Measurements from ENCODE around the gene TM9SF3. TPM values are rescaled to one million over a fixed set of nuclear protein-coding genes. Genes with fewer than 3 reads are reported as not detected.

Gene TM9SF3
- 10 to 100 TPM; 46.0 to 46.7 TPM for total RNA-seq

DNA sequence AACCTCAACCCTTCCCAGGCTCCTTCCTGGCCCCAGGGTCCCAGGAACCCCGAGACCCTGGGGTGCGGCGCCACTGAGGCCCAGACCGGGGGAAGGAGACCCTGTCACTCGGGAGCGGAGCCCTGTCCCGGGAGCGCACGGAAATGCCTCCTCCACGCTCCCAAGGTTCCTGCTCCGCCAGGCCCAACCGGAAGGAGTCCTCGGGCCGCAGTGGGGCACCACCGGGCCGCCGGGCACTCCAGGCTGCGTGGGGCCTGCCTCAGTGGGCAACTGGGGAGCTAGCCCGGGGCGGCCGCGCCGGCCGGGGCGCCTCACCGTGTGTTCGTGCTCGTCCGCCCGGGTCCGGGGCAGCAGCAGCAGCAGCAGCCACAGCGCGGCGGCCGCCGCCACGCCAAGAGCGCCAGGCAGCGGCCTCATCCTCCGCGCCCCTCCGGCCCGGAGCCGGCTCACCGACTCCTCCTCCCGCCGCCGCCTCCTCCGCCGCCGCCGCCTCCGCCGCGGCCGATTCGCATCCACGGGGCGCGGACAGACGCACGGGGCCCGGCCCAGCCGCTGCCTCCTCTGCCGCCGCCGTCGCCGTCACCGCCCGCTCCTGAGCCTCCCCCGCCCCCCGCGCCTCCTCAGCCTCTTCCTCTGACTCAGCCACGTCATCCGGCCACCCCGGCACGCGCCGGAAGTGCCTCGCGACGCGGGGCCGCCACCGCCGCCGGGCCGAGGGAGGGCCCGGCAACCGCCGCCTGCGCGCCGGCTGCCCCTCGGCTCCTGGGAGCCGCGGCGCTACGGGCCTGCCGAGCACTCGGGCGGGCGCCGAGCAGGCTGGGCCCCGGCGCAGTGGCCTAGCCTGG, at the start of gene TM9SF3:
Gene TM9SF3, minus strand, starts transcription at position 594 of the 845 bp plus-strand sequence. Its CDS starts 177 bp downstream, at position 417.
- peak; percentile 90 for DNase-seq (ENCODE audit: low spot score)
- Histone ChIP-seq H3K9me3 (no peaks in the 10 kb centered on the region), H3K27me3 (no peaks in the 10 kb centered on the region), H3K36me3 (no peaks in the 10 kb centered on the region), H3K27ac (peak within 1 kb of the TSS; percentile 94 to 97), H3K4me3 (peak within 1 kb of the TSS; percentile 90 to 92), H3K4me1 (peaks cover 0 to 55% of the 10 kb centered on the region in 2 donors)
- TF ChIP-seq, protein P1, sequence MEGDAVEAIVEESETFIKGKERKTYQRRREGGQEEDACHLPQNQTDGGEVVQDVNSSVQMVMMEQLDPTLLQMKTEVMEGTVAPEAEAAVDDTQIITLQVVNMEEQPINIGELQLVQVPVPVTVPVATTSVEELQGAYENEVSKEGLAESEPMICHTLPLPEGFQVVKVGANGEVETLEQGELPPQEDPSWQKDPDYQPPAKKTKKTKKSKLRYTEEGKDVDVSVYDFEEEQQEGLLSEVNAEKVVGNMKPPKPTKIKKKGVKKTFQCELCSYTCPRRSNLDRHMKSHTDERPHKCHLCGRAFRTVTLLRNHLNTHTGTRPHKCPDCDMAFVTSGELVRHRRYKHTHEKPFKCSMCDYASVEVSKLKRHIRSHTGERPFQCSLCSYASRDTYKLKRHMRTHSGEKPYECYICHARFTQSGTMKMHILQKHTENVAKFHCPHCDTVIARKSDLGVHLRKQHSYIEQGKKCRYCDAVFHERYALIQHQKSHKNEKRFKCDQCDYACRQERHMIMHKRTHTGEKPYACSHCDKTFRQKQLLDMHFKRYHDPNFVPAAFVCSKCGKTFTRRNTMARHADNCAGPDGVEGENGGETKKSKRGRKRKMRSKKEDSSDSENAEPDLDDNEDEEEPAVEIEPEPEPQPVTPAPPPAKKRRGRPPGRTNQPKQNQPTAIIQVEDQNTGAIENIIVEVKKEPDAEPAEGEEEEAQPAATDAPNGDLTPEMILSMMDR (IDR thresholded peaks at IDR 0.05), result peak in 1 of 2 donors; percentile 39

DNA sequence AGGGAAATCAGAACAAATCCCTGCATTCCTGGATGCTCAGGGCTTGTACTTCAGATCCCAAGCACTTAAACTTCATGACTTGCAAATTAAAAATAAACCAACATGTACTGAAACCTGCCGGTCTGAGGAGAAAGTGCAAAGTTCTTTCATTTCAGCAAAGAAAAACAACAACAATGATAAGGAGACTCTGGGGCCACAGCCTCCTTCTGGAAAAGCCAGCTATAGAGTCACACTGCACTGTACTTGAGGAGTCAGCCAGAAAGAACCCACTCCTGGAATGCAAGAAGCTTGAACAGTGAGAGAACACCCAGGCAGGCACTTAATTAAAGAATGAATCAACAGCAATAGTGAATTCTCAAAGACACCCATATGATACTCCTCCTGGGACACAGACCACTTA, 49.7 kb upstream of the TM9SF3 start:
- no peaks in the 10 kb centered on the region for H3K27me3 ChIP-seq
- DNase-seq (ENCODE audit: low spot score), result no peak
- H3K27ac ChIP-seq, result no peak overlapping the region
- H3K36me3 ChIP-seq, result no peaks in the 10 kb centered on the region
- H3K4me1 ChIP-seq, result peaks cover 0 to 4% of the 10 kb centered on the region in 2 donors
- H3K4me3 ChIP-seq, result no peak overlapping the region
- TF ChIP-seq, protein P1 (IDR thresholded peaks at IDR 0.05), result no peak
- no peaks in the 10 kb centered on the region for H3K9me3 ChIP-seq

DNA sequence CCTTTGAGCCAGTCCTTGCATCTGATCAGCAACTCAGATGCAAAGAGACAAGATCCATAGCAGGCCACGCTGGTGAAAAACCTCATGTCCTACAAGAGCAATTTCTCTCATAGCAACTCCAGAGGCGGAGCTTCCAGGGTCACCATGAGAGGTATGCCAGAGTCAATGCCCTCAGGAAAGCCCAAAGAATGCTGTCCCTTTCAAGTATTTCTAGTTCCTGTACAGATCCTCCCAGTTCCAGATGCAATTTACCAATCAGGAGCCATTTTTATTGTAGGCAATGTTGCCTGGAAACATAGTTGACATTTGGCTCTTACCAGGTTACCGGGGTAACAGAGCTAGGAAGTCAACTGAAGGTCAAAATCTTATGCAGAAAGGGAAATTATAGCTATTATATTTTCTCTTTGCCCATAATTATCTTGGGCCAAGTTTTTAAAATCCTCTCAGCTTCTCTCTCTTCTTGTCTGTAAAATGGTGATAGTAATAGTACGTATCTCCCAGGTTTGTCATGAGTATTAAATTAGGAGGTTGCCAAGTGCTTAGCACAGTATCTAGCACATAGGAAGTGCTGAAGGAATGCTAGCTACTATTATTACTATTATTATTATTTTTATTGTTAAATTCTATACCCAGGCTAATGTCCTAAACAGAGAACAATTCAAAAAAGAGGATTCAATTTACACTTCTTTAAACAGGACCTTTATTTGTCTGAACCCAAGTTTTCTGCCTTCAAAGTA, 46.3 kb upstream of the TM9SF3 start:
- no peaks in the 10 kb centered on the region for H3K27me3 ChIP-seq

DNA sequence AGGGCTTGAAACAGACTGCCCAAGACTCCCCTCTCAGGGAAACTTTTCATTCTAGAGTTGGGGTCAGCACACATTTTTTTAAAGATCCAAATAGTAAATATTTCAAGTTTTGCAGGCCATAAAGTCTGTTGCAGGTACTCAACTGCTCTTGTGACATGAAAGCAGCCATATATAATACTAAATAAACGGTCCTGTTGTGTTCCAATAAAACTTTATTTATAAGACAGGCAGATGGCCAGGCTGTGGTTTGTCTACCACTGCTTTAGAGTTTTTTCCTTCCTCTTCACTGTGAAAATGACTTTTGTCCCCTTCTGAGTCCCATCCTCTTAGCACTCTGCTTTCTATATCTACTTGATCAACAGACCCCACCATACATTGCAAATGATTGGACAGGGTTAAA, 40.5 kb upstream of the TM9SF3 start:
- Histone ChIP-seq H3K4me3 (no peak overlapping the region), H3K9me3 (no peaks in the 10 kb centered on the region), H3K27ac (no peak overlapping the region), H3K27me3 (no peaks in the 10 kb centered on the region), H3K36me3 (no peaks in the 10 kb centered on the region), H3K4me1 (no peaks in the 10 kb centered on the region)
- TF ChIP-seq, protein P1 (IDR thresholded peaks at IDR 0.05), result no peak
- DNase-seq (ENCODE audit: low spot score), result no peak

More for the DNA sequence above, 46.3 kb upstream of the TM9SF3 start:
- H3K27ac ChIP-seq, result no peak overlapping the region
- no peaks in the 10 kb centered on the region for H3K36me3 ChIP-seq
- H3K4me3 ChIP-seq, result no peak overlapping the region
- TF ChIP-seq, protein P1 (IDR thresholded peaks at IDR 0.05), result no peak
- H3K9me3 ChIP-seq, result no peaks in the 10 kb centered on the region
- DNase-seq (ENCODE audit: low spot score), result no peak
- peaks cover 0 to 4% of the 10 kb centered on the region in 2 donors for H3K4me1 ChIP-seq

DNA sequence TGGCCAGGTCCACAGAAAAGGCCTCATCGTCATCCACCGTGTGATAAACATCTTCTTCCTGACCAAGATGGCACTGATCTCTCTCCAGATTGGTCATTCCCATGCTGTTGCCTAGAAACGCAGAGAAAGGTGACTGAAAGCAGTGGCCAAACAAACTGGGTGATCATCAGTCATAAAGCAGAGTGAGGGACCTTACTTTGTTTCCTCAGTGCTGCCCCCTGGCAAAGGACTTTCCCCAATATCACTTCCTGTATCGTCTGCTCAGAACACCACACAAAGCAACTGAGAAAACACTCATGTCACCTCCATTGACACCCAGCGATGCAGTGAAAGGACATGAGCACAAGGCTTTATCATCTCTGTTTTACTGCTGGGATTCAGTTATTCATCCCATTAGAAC, 40.0 kb upstream of the TM9SF3 start:
- Histone ChIP-seq H3K9me3 (no peaks in the 10 kb centered on the region), H3K4me1 (no peaks in the 10 kb centered on the region), H3K27ac (no peak overlapping the region), H3K4me3 (no peak overlapping the region), H3K36me3 (no peaks in the 10 kb centered on the region), H3K27me3 (no peaks in the 10 kb centered on the region)
- DNase-seq (ENCODE audit: low spot score), result no peak
- TF ChIP-seq, protein P1 (IDR thresholded peaks at IDR 0.05), result no peak
